ENCODE results near the gene IMPDH1.

The IMPDH1 gene

GRCh38 chr7:128443831-128444600, 34.2 kb upstream of the IMPDH1 start:
- no peak overlapping the region for H3K4me3 ChIP-seq
- no peaks in the 10 kb centered on the region for H3K9me3 ChIP-seq (ENCODE audit: low read depth, low read length)
- H3K9ac ChIP-seq (ENCODE audit: insufficient read length), result no peak overlapping the region
- DNase-seq (ENCODE audit: low read depth, low spot score), result no peak
- TF ChIP-seq POLR2AphosphoS5 (IDR thresholded peaks at IDR 0.05; ENCODE audit: borderline replicate concordance, low read depth, low read length) (no peak), FOXP2 (optimal IDR thresholded peaks at IDR 0.05; ENCODE audit: control extremely low read depth, extremely low read length, insufficient read depth) (no peak), EZH2 (IDR thresholded peaks at IDR 0.05) (no peak)
- no peak overlapping the region for H3K27ac ChIP-seq
- no peaks in the 10 kb centered on the region for H3K36me3 ChIP-seq (ENCODE audit: insufficient read depth, low read length)

GRCh38 chr7:128442356-128442755, 32.6 kb upstream of the IMPDH1 start:
- Histone ChIP-seq H3K36me3 (ENCODE audit: insufficient read depth, low read length) (no peaks in the 10 kb centered on the region), H3K27ac (no peak overlapping the region), H3K9me3 (ENCODE audit: low read depth, low read length) (no peaks in the 10 kb centered on the region), H3K4me3 (no peak overlapping the region), H3K9ac (ENCODE audit: insufficient read length) (no peak overlapping the region)
- TF ChIP-seq FOXP2 (optimal IDR thresholded peaks at IDR 0.05; ENCODE audit: control extremely low read depth, extremely low read length, insufficient read depth) (no peak), POLR2AphosphoS5 (IDR thresholded peaks at IDR 0.05; ENCODE audit: borderline replicate concordance, low read depth, low read length) (no peak), EZH2 (IDR thresholded peaks at IDR 0.05) (no peak)
- no peak for DNase-seq (ENCODE audit: low read depth, low spot score)

GRCh38 chr7:128437426-128438332, 27.9 kb upstream of the IMPDH1 start:
- H3K27ac ChIP-seq, result no peak overlapping the region
- no peak for TF ChIP-seq EZH2 (IDR thresholded peaks at IDR 0.05)
- TF ChIP-seq FOXP2 (optimal IDR thresholded peaks at IDR 0.05; ENCODE audit: control extremely low read depth, extremely low read length, insufficient read depth), result no peak
- TF ChIP-seq POLR2AphosphoS5 (IDR thresholded peaks at IDR 0.05; ENCODE audit: borderline replicate concordance, low read depth, low read length), result no peak
- no peaks in the 10 kb centered on the region for H3K9me3 ChIP-seq (ENCODE audit: low read depth, low read length)
- H3K36me3 ChIP-seq (ENCODE audit: insufficient read depth, low read length), result no peaks in the 10 kb centered on the region
- no peak overlapping the region for H3K4me3 ChIP-seq
- no peak for DNase-seq (ENCODE audit: low read depth, low spot score)
- no peak overlapping the region for H3K9ac ChIP-seq (ENCODE audit: insufficient read length)

- DNase-seq (ENCODE audit: low read depth, low spot score), result no peak
- Histone ChIP-seq H3K9ac (ENCODE audit: insufficient read length) (no peak overlapping the region), H3K27ac (no peak overlapping the region), H3K4me3 (no peak overlapping the region), H3K9me3 (ENCODE audit: low read depth, low read length) (no peaks in the 10 kb centered on the region), H3K36me3 (ENCODE audit: insufficient read depth, low read length) (no peaks in the 10 kb centered on the region)
- TF ChIP-seq FOXP2 (optimal IDR thresholded peaks at IDR 0.05; ENCODE audit: control extremely low read depth, extremely low read length, insufficient read depth), result no peak
- no peak for TF ChIP-seq POLR2AphosphoS5 (IDR thresholded peaks at IDR 0.05; ENCODE audit: borderline replicate concordance, low read depth, low read length)
- no peak for TF ChIP-seq EZH2 (IDR thresholded peaks at IDR 0.05)
These were observed 25.5 kb upstream of the IMPDH1 start for GRCh38 chr7:128435327-128435686.

DNA sequence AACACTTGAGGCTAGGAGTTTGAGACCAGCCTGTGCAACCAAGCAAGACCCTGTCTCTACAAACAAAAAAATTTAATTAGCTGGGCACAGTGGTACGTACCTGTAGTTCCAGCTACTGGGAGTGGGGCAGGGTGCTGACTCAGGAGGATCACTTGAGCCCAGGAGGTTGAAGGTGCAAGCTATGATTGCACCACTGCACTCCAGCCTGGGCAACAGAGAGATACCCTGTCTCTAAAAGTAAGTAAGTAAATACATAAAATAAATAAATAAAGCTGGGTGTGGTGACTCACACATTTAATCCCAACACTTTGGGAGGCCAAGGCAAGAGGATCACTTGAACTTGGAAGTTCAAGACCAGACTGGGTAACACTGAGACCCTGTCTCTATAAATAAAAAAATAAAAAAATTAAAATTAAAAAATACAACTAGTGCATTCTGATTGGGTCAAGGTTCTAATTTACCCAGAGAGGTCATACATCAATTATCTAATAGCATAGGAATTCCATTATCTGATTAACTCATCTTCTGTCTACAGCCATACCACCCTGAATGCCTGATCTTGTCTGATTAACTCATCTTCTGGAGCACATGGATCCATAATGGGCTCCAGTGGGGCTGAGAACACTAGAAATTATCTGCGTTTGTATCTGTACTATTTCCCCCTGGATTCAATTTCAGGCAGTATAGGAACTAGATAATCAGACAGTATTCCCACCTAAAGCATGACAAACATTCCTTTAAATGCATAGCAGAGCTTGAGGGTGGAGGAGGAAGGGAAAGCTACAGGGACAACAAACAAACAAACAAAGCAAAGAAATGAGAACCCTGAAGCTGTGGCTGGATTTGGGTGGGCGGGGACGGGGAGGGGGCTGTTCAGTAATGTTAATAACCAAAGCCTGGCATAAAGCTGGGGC, 24.9 kb upstream of the IMPDH1 start:
- no peaks in the 10 kb centered on the region for H3K9me3 ChIP-seq (ENCODE audit: low read depth, low read length)
- no peak overlapping the region for H3K27ac ChIP-seq
- no peak overlapping the region for H3K9ac ChIP-seq (ENCODE audit: insufficient read length)
- no peak overlapping the region for H3K4me3 ChIP-seq
- no peaks in the 10 kb centered on the region for H3K36me3 ChIP-seq (ENCODE audit: insufficient read depth, low read length)
- TF ChIP-seq FOXP2 (optimal IDR thresholded peaks at IDR 0.05; ENCODE audit: control extremely low read depth, extremely low read length, insufficient read depth) (no peak), POLR2AphosphoS5 (IDR thresholded peaks at IDR 0.05; ENCODE audit: borderline replicate concordance, low read depth, low read length) (no peak), EZH2 (IDR thresholded peaks at IDR 0.05) (no peak)
- no peak for DNase-seq (ENCODE audit: low read depth, low spot score)

DNA sequence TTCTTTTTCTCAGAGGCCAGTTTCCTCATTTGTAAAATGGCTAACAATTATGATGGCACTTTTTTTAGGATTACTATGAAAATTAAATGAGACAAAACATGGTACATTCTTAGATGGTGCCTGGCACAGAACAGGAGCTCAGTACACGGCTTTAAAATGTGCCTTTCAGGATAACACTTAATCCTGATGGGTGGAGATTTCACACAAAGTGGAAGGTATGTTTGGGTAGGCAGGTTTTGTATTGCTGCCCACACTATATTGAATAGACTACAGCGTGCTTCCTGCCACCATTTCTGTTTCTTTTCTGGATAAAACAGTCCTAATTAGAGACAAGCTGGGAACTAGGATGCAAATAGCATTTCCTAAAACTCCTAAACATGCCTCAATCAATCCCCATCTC, 22.0 kb upstream of the IMPDH1 start:
- Histone ChIP-seq H3K9me3 (ENCODE audit: low read depth, low read length) (no peaks in the 10 kb centered on the region), H3K9ac (ENCODE audit: insufficient read length) (no peak overlapping the region), H3K36me3 (ENCODE audit: insufficient read depth, low read length) (no peaks in the 10 kb centered on the region), H3K4me3 (no peak overlapping the region), H3K27ac (no peak overlapping the region)
- no peak for TF ChIP-seq EZH2 (IDR thresholded peaks at IDR 0.05)
- no peak for TF ChIP-seq FOXP2 (optimal IDR thresholded peaks at IDR 0.05; ENCODE audit: control extremely low read depth, extremely low read length, insufficient read depth)
- TF ChIP-seq POLR2AphosphoS5 (IDR thresholded peaks at IDR 0.05; ENCODE audit: borderline replicate concordance, low read depth, low read length), result no peak
- DNase-seq (ENCODE audit: low read depth, low spot score), result no peak

DNA sequence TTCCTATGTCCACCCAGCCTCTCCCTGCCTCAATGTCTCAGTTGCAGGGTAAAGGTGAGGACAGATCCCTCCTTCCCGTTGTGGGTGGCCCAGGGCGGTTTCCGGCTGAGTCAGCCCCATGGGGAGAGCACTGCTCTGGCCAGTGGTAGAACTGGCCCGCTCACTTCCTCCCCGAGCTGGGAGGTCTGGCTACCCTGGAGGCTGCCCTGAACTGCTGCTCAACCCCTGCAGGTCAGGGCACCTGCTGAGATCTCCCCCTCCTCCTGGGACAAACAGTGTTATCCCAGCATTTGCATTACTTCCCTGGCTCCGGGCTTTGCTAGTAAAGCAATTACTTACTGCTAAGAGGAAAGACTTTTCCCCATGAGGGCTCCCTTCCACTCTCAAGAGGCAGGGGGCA, 21.4 kb upstream of the IMPDH1 start:
- TF ChIP-seq EZH2 (IDR thresholded peaks at IDR 0.05) (no peak), FOXP2 (optimal IDR thresholded peaks at IDR 0.05; ENCODE audit: control extremely low read depth, extremely low read length, insufficient read depth) (no peak), POLR2AphosphoS5 (IDR thresholded peaks at IDR 0.05; ENCODE audit: borderline replicate concordance, low read depth, low read length) (no peak)
- no peak overlapping the region for H3K27ac ChIP-seq
- no peak for DNase-seq (ENCODE audit: low read depth, low spot score)
- no peak overlapping the region for H3K9ac ChIP-seq (ENCODE audit: insufficient read length)
- H3K4me3 ChIP-seq, result no peak overlapping the region
- no peaks in the 10 kb centered on the region for H3K9me3 ChIP-seq (ENCODE audit: low read depth, low read length)
- H3K36me3 ChIP-seq (ENCODE audit: insufficient read depth, low read length), result no peaks in the 10 kb centered on the region
